SK-N-SH (cell line): Measurements from ENCODE around the gene CASKIN2. TPM values are rescaled to one million over a fixed set of nuclear protein-coding genes. Genes with fewer than 3 reads are reported as not detected.

Experiments
- CTCF ChIA-PET: fragments of 300-600, 350-600 bp; formaldehyde crosslinking; extraction: SDS; loops from one replicate; lab custom pipeline; 2021; lab: Yijun Ruan, JAX
- POLR2A ChIA-PET: fragments of 350-600 bp; sonication (Branson Sonifier 250); formaldehyde crosslinking; extraction: SDS; loops from one replicate; lab custom pipeline; 2020; ENCODE audit warnings: antibody characterized with exemption, inconsistent platforms; lab: Yijun Ruan, JAX
- DNase-seq: peaks from one replicate; pipeline ENCODE4 v3.0.0; 2012
- H2AFZ ChIP-seq: fragments of 200-600 bp; sonication (generic); 2 replicates; pipeline ENCODE4 v1.8.1; 2016; ENCODE audit warnings: antibody characterized with exemption, mild to moderate bottlenecking, low read depth
- H3F3A ChIP-seq: fragments of 200-600 bp; sonication (generic); replicated peaks from 2 replicates; pipeline ENCODE3; 2016; ENCODE audit warnings: antibody characterized with exemption, mild to moderate bottlenecking; ENCODE audit not compliant: insufficient read depth
- H3K27ac ChIP-seq, 2 experiments: fragments of 200-500 bp in 1 of 2; fragments of 200-600 bp in 1 of 2; sonication (Bioruptor generic) in 1 of 2; sonication (generic), shearing (Covaris generic) in 1 of 2; 2 replicates each; pipeline versions ENCODE4 v1.5.1 to v1.6.1; 2014 to 2016; ENCODE audit warnings: low read depth in 2 of 2, inconsistent platforms in 1 of 2, low read length in 1 of 2, mild to moderate bottlenecking in 1 of 2, mixed read lengths in 1 of 2
- H3K27me3 ChIP-seq: fragments of 200-600 bp; sonication (generic), shearing (Covaris generic); 2 replicates; pipeline ENCODE4 v1.6.1; 2016; ENCODE audit warnings: mixed run types; ENCODE audit not compliant: insufficient read depth
- H3K36me3 ChIP-seq, 2 experiments: fragments of 200-500 bp in 1 of 2; fragments of 200-600 bp in 1 of 2; sonication (Bioruptor generic) in 1 of 2; sonication (generic) in 1 of 2; replicated peaks in 1 of 2; 2 replicates each; pipeline versions ENCODE3 to v1.5.1; 2014 to 2016; ENCODE audit warnings: low read length in 1 of 2, mild to moderate bottlenecking in 1 of 2; ENCODE audit not compliant: insufficient read depth in 2 of 2, control insufficient read depth in 1 of 2
- H3K4me1 ChIP-seq, 2 experiments: fragments of 200-500 bp in 1 of 2; fragments of 200-600 bp in 1 of 2; sonication (Bioruptor generic) in 1 of 2; sonication (generic), shearing (Covaris generic) in 1 of 2; 2 replicates each; pipeline versions ENCODE4 v1.5.1 to v1.6.1; 2014 to 2016; ENCODE audit warnings: low read depth in 1 of 2, low read length in 1 of 2, mixed run types in 1 of 2; ENCODE audit not compliant: insufficient read depth in 2 of 2, control insufficient read depth in 1 of 2
- H3K4me2 ChIP-seq: fragments of 200-600 bp; sonication (generic), shearing (Covaris generic); 2 replicates; pipeline ENCODE4 v1.6.1; 2017; ENCODE audit warnings: mixed run types
- H3K4me3 ChIP-seq, 2 experiments: fragments of 200-500 bp in 1 of 2; fragments of 200-600 bp in 1 of 2; sonication (Bioruptor generic) in 1 of 2; sonication (generic), shearing (Covaris generic) in 1 of 2; 2 replicates each; pipeline versions ENCODE4 v1.5.1 to v1.8.1; 2014 to 2016; ENCODE audit warnings: low read depth in 2 of 2, inconsistent platforms in 1 of 2, low read length in 1 of 2, mild to moderate bottlenecking in 1 of 2, mixed read lengths in 1 of 2, moderate library complexity in 1 of 2
- H3K79me2 ChIP-seq: fragments of 200-600 bp; sonication (generic); 2 replicates; pipeline ENCODE4 v1.8.1; 2017; ENCODE audit warnings: mild to moderate bottlenecking; ENCODE audit not compliant: insufficient read depth
- H3K9ac ChIP-seq: fragments of 200-600 bp; sonication (generic); 2 replicates; pipeline ENCODE4 v1.6.1; 2017; ENCODE audit warnings: mixed run types
- H3K9me2 ChIP-seq: fragments of 200-600 bp; sonication (generic); 2 replicates; pipeline ENCODE4 v1.6.1; 2017; ENCODE audit warnings: mixed run types
- H3K9me3 ChIP-seq: fragments of 200-600 bp; sonication (generic); 2 replicates; pipeline ENCODE4 v1.6.1; 2017; ENCODE audit warnings: mixed run types, mild to moderate bottlenecking, moderate library complexity
- H4K20me1 ChIP-seq: fragments of 200-600 bp; sonication (generic); 2 replicates; pipeline ENCODE4 v1.6.1; 2017; ENCODE audit warnings: mild to moderate bottlenecking, mixed run types; ENCODE audit not compliant: insufficient read depth
- CHD2 ChIP-seq: fragments of 150-350 bp; IDR thresholded peaks from 2 replicates; pipeline ENCODE4 v1.6.1; 2018; ENCODE audit warnings: low read length; ENCODE audit not compliant: partially characterized antibody
- ELF1 ChIP-seq: IDR thresholded peaks from 2 replicates; pipeline ENCODE4 v1.4.0; 2012
- EP300 ChIP-seq, 2 experiments: IDR thresholded peaks; 2 replicates each; pipeline versions ENCODE4 v1.4.0 to v1.6.1; 2012; ENCODE audit warnings: borderline replicate concordance in 1 of 2, low read depth in 1 of 2, low read length in 1 of 2
- FOSL2 ChIP-seq: IDR thresholded peaks from 2 replicates; pipeline ENCODE4 v1.4.0; 2012; ENCODE audit warnings: low read depth, mild to moderate bottlenecking, moderate library complexity, borderline replicate concordance
- FOXJ3 ChIP-seq: sonication (generic); formaldehyde crosslinking; IDR thresholded peaks from 2 replicates; pipeline ENCODE4 v1.5.1; 2020; ENCODE audit warnings: mild to moderate bottlenecking, missing genetic modification reagents
- GABPA ChIP-seq: IDR thresholded peaks from 2 replicates; pipeline ENCODE4 v1.4.0; 2012; ENCODE audit warnings: low read depth, mild to moderate bottlenecking
- IRF3 ChIP-seq: fragments of 150-350 bp; IDR thresholded peaks from 2 replicates; pipeline ENCODE4 v1.6.1; 2016; ENCODE audit warnings: mild to moderate bottlenecking, low read depth, low read length
- MAX ChIP-seq: IDR thresholded peaks from 2 replicates; pipeline ENCODE4 v1.4.0; 2012; ENCODE audit warnings: low read depth
- NFIC ChIP-seq: IDR thresholded peaks from 2 replicates; pipeline ENCODE4 v1.4.0; 2012; ENCODE audit warnings: borderline replicate concordance
- NRF1 ChIP-seq: IDR thresholded peaks from 2 replicates; pipeline ENCODE4 v1.6.1; 2012; ENCODE audit warnings: low read depth, mild to moderate bottlenecking, low read length
- POLR2AphosphoS5 ChIP-seq: IDR thresholded peaks from 2 replicates; pipeline ENCODE4 v1.6.1; 2012; ENCODE audit warnings: low read depth, low read length
- RAD21 ChIP-seq: IDR thresholded peaks from 2 replicates; pipeline ENCODE4 v1.6.1; 2012; ENCODE audit warnings: mild to moderate bottlenecking, low read length
- RCOR1 ChIP-seq: fragments of 150-350 bp; IDR thresholded peaks from 2 replicates; pipeline ENCODE4 v1.6.1; 2017; ENCODE audit warnings: antibody characterized with exemption, low read length
- TCF12 ChIP-seq: IDR thresholded peaks from 2 replicates; pipeline ENCODE4 v1.4.0; 2012
- WGBS: methylation state at CpG from one replicate; pipeline ENCODE4 v1.1.6; 2017; ENCODE audit warnings: low lambda C conversion rate; 5-methylcytosine and 5-hydroxymethylcytosine counted together
- polyA plus RNA-seq, 3 experiments: library from polyadenylated mRNA; depleted of rRNA; stranded (reverse); fragments of >200 nt; gene quantifications; 2 replicates each; pipeline ENCODE4 v1.2.3, GENCODE V29; 2012
- TF ChIP-seq, protein P1 (sequence below): fragments of 150-350 bp; IDR thresholded peaks from 2 replicates; pipeline ENCODE4 v1.6.1; 2017; ENCODE audit warnings: antibody characterized with exemption, low read length, low read depth, borderline replicate concordance
- TF ChIP-seq, protein P2 (sequence below): IDR thresholded peaks from 2 replicates; pipeline ENCODE4 v1.4.0; 2012; ENCODE audit warnings: low read depth, borderline replicate concordance
- TF ChIP-seq, protein P3 (sequence below): fragments of 200-600 bp; sonication (generic); IDR thresholded peaks from 2 replicates; pipeline ENCODE4 v1.6.1; 2017; ENCODE audit warnings: antibody characterized with exemption, mild to moderate bottlenecking, moderate library complexity
- TF ChIP-seq, protein P4 (sequence below): IDR thresholded peaks from 2 replicates; pipeline ENCODE4 v1.6.1; 2012; ENCODE audit warnings: mild to moderate bottlenecking, low read depth, low read length, moderate library complexity

The CASKIN2 gene
- polyA plus RNA-seq, 1 of the 3 experiments (the other 2 are of a cell fraction): 6.5 TPM

- Histone ChIP-seq H3K4me2 (no peak overlapping the region), H3K9me3 (no peaks in the 10 kb centered on the region), H3K9me2 (no peaks in the 10 kb centered on the region), H3F3A (no peaks in the 10 kb centered on the region), H3K79me2 (peaks cover 15% of the 10 kb centered on the region; the same call in 1 of the 2 replicates), H4K20me1 (peaks cover 13% of the 10 kb centered on the region; the same call in 1 of the 2 replicates), H3K36me3 (peaks cover 19 to 21% of the 10 kb centered on the region in 2 experiments), H3K4me1 (no peaks in the 10 kb centered on the region), H3K27ac (no peak overlapping the region), H3K27me3 (no peaks in the 10 kb centered on the region), H2AFZ (no peak overlapping the region), H3K9ac (no peak overlapping the region)
- DNase-seq: no peak
- POLR2A ChIA-PET: interaction anchor here (1.0 to 1.4 kb wide), 2 partner anchors 10 to 29 kb away, joined by 3 to 4 read pairs; no protein-coding TSS in a partner anchor
- TF ChIP-seq RAD21 (no peak), NRF1 (no peak), CHD2 (no peak), NFIC (no peak), FOSL2 (no peak), RCOR1 (no peak), EP300 (IDR thresholded peaks at IDR 0.05; ENCODE audit: borderline replicate concordance in 1 of 2, low read depth in 1 of 2, low read length in 1 of 2) (no peak), GABPA (no peak), ELF1 (no peak), MAX (no peak), POLR2AphosphoS5 (no peak), TCF12 (no peak), IRF3 (no peak), FOXJ3 (CRISPR knock-in tag) (no peak)
- TF ChIP-seq, protein P1, sequence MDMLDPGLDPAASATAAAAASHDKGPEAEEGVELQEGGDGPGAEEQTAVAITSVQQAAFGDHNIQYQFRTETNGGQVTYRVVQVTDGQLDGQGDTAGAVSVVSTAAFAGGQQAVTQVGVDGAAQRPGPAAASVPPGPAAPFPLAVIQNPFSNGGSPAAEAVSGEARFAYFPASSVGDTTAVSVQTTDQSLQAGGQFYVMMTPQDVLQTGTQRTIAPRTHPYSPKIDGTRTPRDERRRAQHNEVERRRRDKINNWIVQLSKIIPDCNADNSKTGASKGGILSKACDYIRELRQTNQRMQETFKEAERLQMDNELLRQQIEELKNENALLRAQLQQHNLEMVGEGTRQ: no peak
- TF ChIP-seq, protein P2, sequence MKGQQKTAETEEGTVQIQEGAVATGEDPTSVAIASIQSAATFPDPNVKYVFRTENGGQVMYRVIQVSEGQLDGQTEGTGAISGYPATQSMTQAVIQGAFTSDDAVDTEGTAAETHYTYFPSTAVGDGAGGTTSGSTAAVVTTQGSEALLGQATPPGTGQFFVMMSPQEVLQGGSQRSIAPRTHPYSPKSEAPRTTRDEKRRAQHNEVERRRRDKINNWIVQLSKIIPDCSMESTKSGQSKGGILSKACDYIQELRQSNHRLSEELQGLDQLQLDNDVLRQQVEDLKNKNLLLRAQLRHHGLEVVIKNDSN: no peak
- TF ChIP-seq, protein P3, sequence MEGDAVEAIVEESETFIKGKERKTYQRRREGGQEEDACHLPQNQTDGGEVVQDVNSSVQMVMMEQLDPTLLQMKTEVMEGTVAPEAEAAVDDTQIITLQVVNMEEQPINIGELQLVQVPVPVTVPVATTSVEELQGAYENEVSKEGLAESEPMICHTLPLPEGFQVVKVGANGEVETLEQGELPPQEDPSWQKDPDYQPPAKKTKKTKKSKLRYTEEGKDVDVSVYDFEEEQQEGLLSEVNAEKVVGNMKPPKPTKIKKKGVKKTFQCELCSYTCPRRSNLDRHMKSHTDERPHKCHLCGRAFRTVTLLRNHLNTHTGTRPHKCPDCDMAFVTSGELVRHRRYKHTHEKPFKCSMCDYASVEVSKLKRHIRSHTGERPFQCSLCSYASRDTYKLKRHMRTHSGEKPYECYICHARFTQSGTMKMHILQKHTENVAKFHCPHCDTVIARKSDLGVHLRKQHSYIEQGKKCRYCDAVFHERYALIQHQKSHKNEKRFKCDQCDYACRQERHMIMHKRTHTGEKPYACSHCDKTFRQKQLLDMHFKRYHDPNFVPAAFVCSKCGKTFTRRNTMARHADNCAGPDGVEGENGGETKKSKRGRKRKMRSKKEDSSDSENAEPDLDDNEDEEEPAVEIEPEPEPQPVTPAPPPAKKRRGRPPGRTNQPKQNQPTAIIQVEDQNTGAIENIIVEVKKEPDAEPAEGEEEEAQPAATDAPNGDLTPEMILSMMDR: no peak
- TF ChIP-seq, protein P4, sequence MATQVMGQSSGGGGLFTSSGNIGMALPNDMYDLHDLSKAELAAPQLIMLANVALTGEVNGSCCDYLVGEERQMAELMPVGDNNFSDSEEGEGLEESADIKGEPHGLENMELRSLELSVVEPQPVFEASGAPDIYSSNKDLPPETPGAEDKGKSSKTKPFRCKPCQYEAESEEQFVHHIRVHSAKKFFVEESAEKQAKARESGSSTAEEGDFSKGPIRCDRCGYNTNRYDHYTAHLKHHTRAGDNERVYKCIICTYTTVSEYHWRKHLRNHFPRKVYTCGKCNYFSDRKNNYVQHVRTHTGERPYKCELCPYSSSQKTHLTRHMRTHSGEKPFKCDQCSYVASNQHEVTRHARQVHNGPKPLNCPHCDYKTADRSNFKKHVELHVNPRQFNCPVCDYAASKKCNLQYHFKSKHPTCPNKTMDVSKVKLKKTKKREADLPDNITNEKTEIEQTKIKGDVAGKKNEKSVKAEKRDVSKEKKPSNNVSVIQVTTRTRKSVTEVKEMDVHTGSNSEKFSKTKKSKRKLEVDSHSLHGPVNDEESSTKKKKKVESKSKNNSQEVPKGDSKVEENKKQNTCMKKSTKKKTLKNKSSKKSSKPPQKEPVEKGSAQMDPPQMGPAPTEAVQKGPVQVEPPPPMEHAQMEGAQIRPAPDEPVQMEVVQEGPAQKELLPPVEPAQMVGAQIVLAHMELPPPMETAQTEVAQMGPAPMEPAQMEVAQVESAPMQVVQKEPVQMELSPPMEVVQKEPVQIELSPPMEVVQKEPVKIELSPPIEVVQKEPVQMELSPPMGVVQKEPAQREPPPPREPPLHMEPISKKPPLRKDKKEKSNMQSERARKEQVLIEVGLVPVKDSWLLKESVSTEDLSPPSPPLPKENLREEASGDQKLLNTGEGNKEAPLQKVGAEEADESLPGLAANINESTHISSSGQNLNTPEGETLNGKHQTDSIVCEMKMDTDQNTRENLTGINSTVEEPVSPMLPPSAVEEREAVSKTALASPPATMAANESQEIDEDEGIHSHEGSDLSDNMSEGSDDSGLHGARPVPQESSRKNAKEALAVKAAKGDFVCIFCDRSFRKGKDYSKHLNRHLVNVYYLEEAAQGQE: no peak
- TF ChIP-seq, all 33 proteins: peak for 0
- 65% methylated on average over 4 of the region's 4 CpGs for WGBS
- no peak overlapping the region for H3K4me3 ChIP-seq
- CTCF ChIA-PET: interaction anchor here (1.1 to 1.2 kb wide), 2 partner anchors 44 to 46 kb away, joined by 3 read pairs; partner anchors contain the start of gene TSEN54
These were observed 43.2 kb downstream of the CASKIN2 start for GRCh38 chr17:75472119-75472518.
